NCI-H1436 treated with DMSO at 0.1 percent for 48 hours (cell line): ENCODE measurements around the gene RUSC2.
A peak's percentile ranks its signal among the peaks of the same experiment; 100 is the strongest.
"Not testable (repeated sequence)": the region's sequence is repeated elsewhere in the genome, so short reads cannot be mapped to it uniquely, and the experiment has no call there.

ENCODE experiments used
- DNase-seq: peaks from one replicate; lab custom pipeline; 2025; lab: John Stamatoyannopoulos, UW

RUSC2 gene

GRCh38 chr9:35489313-35490154 is at the start of gene RUSC2:
TSS of gene RUSC2 (plus strand) at chr9:35490111. CDS start at chr9:35546522, 56,411 bp downstream.
- peak; percentile 43 for DNase-seq

- no peak for DNase-seq
Measured at GRCh38 chr9:35446012-35446411, 43.9 kb upstream of the RUSC2 start.

GRCh38 chr9:35448496-35448895 is 41.4 kb upstream of the RUSC2 start:
- DNase-seq: no peak

- DNase-seq: no peak
Measured at GRCh38 chr9:35452481-35452880, 37.4 kb upstream of the RUSC2 start.

- DNase-seq: no peak
Measured at GRCh38 chr9:35453786-35454185, 36.1 kb upstream of the RUSC2 start.

- DNase-seq: no peak
Measured at GRCh38 chr9:35464141-35465025, 25.5 kb upstream of the RUSC2 start.

- DNase-seq: no peak
Measured at GRCh38 chr9:35470340-35470739, 19.6 kb upstream of the RUSC2 start.

GRCh38 chr9:35470894-35471293 is 19.0 kb upstream of the RUSC2 start:
- DNase-seq: no peak

GRCh38 chr9:35476596-35476995 is 13.3 kb upstream of the RUSC2 start:
- DNase-seq: no peak

GRCh38 chr9:35477211-35477855 is 12.6 kb upstream of the RUSC2 start:
- DNase-seq: not testable (repeated sequence)

- no peak for DNase-seq
Measured at GRCh38 chr9:35478871-35479270, 11.0 kb upstream of the RUSC2 start.

- DNase-seq: no peak
Measured at GRCh38 chr9:35481347-35481975, 8.4 kb upstream of the RUSC2 start.

GRCh38 chr9:35482071-35482470 is 7.8 kb upstream of the RUSC2 start:
- no peak for DNase-seq

GRCh38 chr9:35484406-35484805 is 5.5 kb upstream of the RUSC2 start:
- no peak for DNase-seq

GRCh38 chr9:35487081-35487480 is 2.8 kb upstream of the RUSC2 start:
- no peak for DNase-seq

- DNase-seq: no peak
Measured at GRCh38 chr9:35488021-35488420, 1.9 kb upstream of the RUSC2 start.

GRCh38 chr9:35488566-35489312 is 1.2 kb upstream of the RUSC2 start:
- no peak for DNase-seq

GRCh38 chr9:35490155-35490909 is 421 bp downstream of the RUSC2 start:
- DNase-seq: no peak

- DNase-seq: no peak
Measured at GRCh38 chr9:35490910-35491465, 1.1 kb downstream of the RUSC2 start.

GRCh38 chr9:35493119-35493518 is 3.2 kb downstream of the RUSC2 start:
- DNase-seq: not testable (repeated sequence)
